CMK (cell line): ENCODE data around the gene CIB2.

Experiments
- DNase-seq: peaks from one replicate; pipeline ENCODE4 v3.0.0-alpha.2; 2010; ENCODE audit warnings: low read depth

Gene CIB2

GRCh38 chr15:78107471-78107870 lies 23.8 kb downstream of the CIB2 start:
- no peak for DNase-seq

GRCh38 chr15:78105476-78106241 lies 25.6 kb downstream of the CIB2 start:
- DNase-seq, result peak; percentile 36

GRCh38 chr15:78104566-78105475 lies 26.4 kb downstream of the CIB2 start:
- DNase-seq, result no peak

- no peak for DNase-seq
These were observed 27.1 kb downstream of the CIB2 start for GRCh38 chr15:78104119-78104479.

GRCh38 chr15:78103406-78104118 lies 27.7 kb downstream of the CIB2 start:
- DNase-seq, result no peak

- DNase-seq, result no peak
These were observed 28.5 kb downstream of the CIB2 start for GRCh38 chr15:78102741-78103140.

- DNase-seq, result no peak
These were observed 29.0 kb downstream of the CIB2 start for GRCh38 chr15:78102211-78102610.

GRCh38 chr15:78101423-78102105 lies 29.7 kb downstream of the CIB2 start:
- no peak for DNase-seq

- DNase-seq, result no peak
These were observed 30.4 kb downstream of the CIB2 start for GRCh38 chr15:78100886-78101285.

GRCh38 chr15:78098131-78098755 lies 33.0 kb downstream of the CIB2 start:
- DNase-seq, result no peak

- no peak for DNase-seq
These were observed 33.6 kb downstream of the CIB2 start for GRCh38 chr15:78097667-78098066.

GRCh38 chr15:78093242-78094020 lies 37.8 kb downstream of the CIB2 start:
- no peak for DNase-seq

- no peak for DNase-seq
These were observed 38.8 kb downstream of the CIB2 start, which contains the start of gene SH2D7 for GRCh38 chr15:78092261-78093041. Gene SH2D7, plus strand, starts transcription at chr15:78092561. Its CDS starts 24 bp downstream, at chr15:78092585.

GRCh38 chr15:78090422-78091063 lies 40.7 kb downstream of the CIB2 start:
- DNase-seq, result no peak

GRCh38 chr15:78088773-78089080 lies 42.5 kb downstream of the CIB2 start:
- DNase-seq, result no peak

GRCh38 chr15:78087951-78088772 lies 43.1 kb downstream of the CIB2 start:
- DNase-seq, result no peak

- DNase-seq, result no peak
These were observed 45.3 kb downstream of the CIB2 start for GRCh38 chr15:78085928-78086327.

- DNase-seq, result no peak
These were observed 46.8 kb downstream of the CIB2 start for GRCh38 chr15:78084449-78084750.
